H54 (cell line): Measurements from ENCODE around the gene SLC23A3.

Experiments used
- DNase-seq: peaks from one replicate; pipeline ENCODE4 v3.0.0; 2011; ENCODE audit warnings: low spot score, mixed read lengths; ENCODE audit not compliant: insufficient read length
- FAIRE-seq: peaks from 3 replicates; lab custom pipeline; 2011; peaks lifted over from hg19 to GRCh38; lab: Jason Lieb, UNC
- POLR2A ChIP-seq: IDR thresholded peaks from 2 replicates; pipeline ENCODE4 v1.6.1; 2011; ENCODE audit warnings: low read depth, mild to moderate bottlenecking, low read length

Gene SLC23A3

GRCh38 chr2:219197388-219197787 lies 27.6 kb upstream of the SLC23A3 start:
- no peak for TF ChIP-seq POLR2A
- DNase-seq (no peak), FAIRE-seq (no peak)

- FAIRE-seq = no peak
- DNase-seq = no peak
- no peak for TF ChIP-seq POLR2A
Measured at GRCh38 chr2:219186754-219187456, 17.1 kb upstream of the SLC23A3 start.

GRCh38 chr2:219184121-219184520 lies 14.3 kb upstream of the SLC23A3 start:
- no peak for FAIRE-seq
- DNase-seq = no peak
- no peak for TF ChIP-seq POLR2A

- no peak for TF ChIP-seq POLR2A
- DNase-seq = no peak
- FAIRE-seq = no peak
Measured at GRCh38 chr2:219183151-219183772, 13.4 kb upstream of the SLC23A3 start.

GRCh38 chr2:219182331-219183150 lies 12.7 kb upstream of the SLC23A3 start:
- FAIRE-seq (no peak), DNase-seq (no peak)
- TF ChIP-seq POLR2A = no peak

GRCh38 chr2:219181531-219181930 lies 11.7 kb upstream of the SLC23A3 start:
- FAIRE-seq (no peak), DNase-seq (no peak)
- no peak for TF ChIP-seq POLR2A

GRCh38 chr2:219180961-219181360 lies 11.1 kb upstream of the SLC23A3 start:
- TF ChIP-seq POLR2A = no peak
- DNase-seq (no peak), FAIRE-seq (no peak)

- no peak for DNase-seq
- FAIRE-seq = no peak
- no peak for TF ChIP-seq POLR2A
Measured at GRCh38 chr2:219179601-219180465, 10.0 kb upstream of the SLC23A3 start.

GRCh38 chr2:219178377-219179175 lies 8.7 kb upstream of the SLC23A3 start:
- TF ChIP-seq POLR2A = peak; percentile 5; the same call in 1 of the 2 replicates
- FAIRE-seq = no peak
- peak; percentile 22 for DNase-seq

GRCh38 chr2:219177552-219178376 lies 7.9 kb upstream of the SLC23A3 start, which contains the start of gene RETREG2:
Gene RETREG2, plus strand, starts transcription at chr2:219178275. Its CDS starts 78 bp downstream, at chr2:219178353.
- TF ChIP-seq POLR2A = peak; percentile 69
- peak; percentile 43 for FAIRE-seq

GRCh38 chr2:219176818-219177551 lies 7.2 kb upstream of the SLC23A3 start, which contains the start of gene CNPPD1:
Gene CNPPD1, minus strand, starts transcription at chr2:219176925. Its CDS starts 97 bp downstream, at chr2:219176828.
- peak; percentile 55 for TF ChIP-seq POLR2A
- DNase-seq (peak; percentile 77), FAIRE-seq (no peak)

More at GRCh38 chr2:219177552-219178376, 7.9 kb upstream of the SLC23A3 start, which contains the start of gene RETREG2:
- DNase-seq = peak; percentile 92
